SK-N-SH treated with all-trans-retinoic acid at 6 μM for 48 hours (cell line): ENCODE data around the gene R3HDM2.

ENCODE experiments used
- CREB5 ChIP-seq: fragments of 250-450 bp; sonication (Bioruptor Pico); IDR thresholded peaks from 2 replicates; pipeline ENCODE4 v1.5.1; 2020; ENCODE audit warnings: low read depth, mild to moderate bottlenecking, moderate library complexity
- ESRRG ChIP-seq: fragments of 250-450 bp; sonication (Bioruptor Pico); IDR thresholded peaks from 2 replicates; pipeline ENCODE4 v1.6.1; 2021; ENCODE audit warnings: mild to moderate bottlenecking
- GLIS3 ChIP-seq: fragments of 250-450 bp; sonication (Bioruptor Pico); IDR thresholded peaks from 2 replicates; pipeline ENCODE4 v1.5.0; 2020; ENCODE audit warnings: mild to moderate bottlenecking, moderate library complexity
- PATZ1 ChIP-seq: fragments of 250-450 bp; sonication (Bioruptor Pico); IDR thresholded peaks from 2 replicates; pipeline ENCODE4 v1.8.0; 2020; ENCODE audit warnings: mild to moderate bottlenecking, moderate library complexity, borderline replicate concordance
- RARB ChIP-seq: fragments of 250-450 bp; sonication (Bioruptor Pico); IDR thresholded peaks from 2 replicates; pipeline ENCODE4 v1.8.0; 2021; ENCODE audit warnings: mild to moderate bottlenecking, moderate library complexity
- SNAI2 ChIP-seq: fragments of 250-450 bp; sonication (Bioruptor Pico); IDR thresholded peaks from 2 replicates; pipeline ENCODE4 v1.5.0; 2020; ENCODE audit warnings: mild to moderate bottlenecking, moderate library complexity
- ZNF565 ChIP-seq: fragments of 450-650 bp; formaldehyde crosslinking; conservative IDR thresholded peaks from 2 replicates; pipeline ENCODE4 v1.5.0; 2020; ENCODE audit warnings: low read depth, mild to moderate bottlenecking, moderate library complexity

- TF ChIP-seq RARB (CRISPR knock-in tag): no peak
- no peak for TF ChIP-seq SNAI2 (CRISPR knock-in tag)
- no peak for TF ChIP-seq PATZ1
- TF ChIP-seq ESRRG (CRISPR knock-in tag): no peak
- TF ChIP-seq GLIS3 (CRISPR knock-in tag): no peak
- TF ChIP-seq ZNF565 (CRISPR knock-in tag): no peak
- no peak for TF ChIP-seq CREB5 (CRISPR knock-in tag)
Measured at GRCh38 chr12:57232156-57232756, 198.6 kb downstream of the R3HDM2 start.
